Fibroblast of skin of right quadriceps (primary cell): Measurements from ENCODE around the gene ACAD11.

Experiments used
- DNase-seq: peaks from one replicate; pipeline ENCODE4 v3.0.0-alpha.2; 2013

ACAD11 gene

GRCh38 chr3:132549890-132550578, 109.6 kb downstream of the ACAD11 start:
- DNase-seq: peak; percentile 68

GRCh38 chr3:132549169-132549568, 110.4 kb downstream of the ACAD11 start:
- no peak for DNase-seq

GRCh38 chr3:132545471-132545870, 114.1 kb downstream of the ACAD11 start:
- DNase-seq: no peak

GRCh38 chr3:132544130-132544529, 115.5 kb downstream of the ACAD11 start:
- DNase-seq: no peak

- peak; percentile 94 for DNase-seq
These were observed 116.4 kb downstream of the ACAD11 start for GRCh38 chr3:132543011-132543739.

- no peak for DNase-seq
These were observed 117.0 kb downstream of the ACAD11 start for GRCh38 chr3:132542577-132542976.

GRCh38 chr3:132539681-132540080, 119.9 kb downstream of the ACAD11 start:
- no peak for DNase-seq

- no peak for DNase-seq
These were observed 121.5 kb downstream of the ACAD11 start for GRCh38 chr3:132538072-132538471.

- no peak for DNase-seq
These were observed 122.3 kb downstream of the ACAD11 start for GRCh38 chr3:132537297-132537696.

- DNase-seq: peak; percentile 20
These were observed 123.0 kb downstream of the ACAD11 start for GRCh38 chr3:132536442-132537153.

GRCh38 chr3:132535575-132536441, 123.8 kb downstream of the ACAD11 start:
- peak; percentile 81 for DNase-seq

- no peak for DNase-seq
These were observed 129.0 kb downstream of the ACAD11 start for GRCh38 chr3:132530624-132531023.

GRCh38 chr3:132522353-132522752, 137.3 kb downstream of the ACAD11 start:
- DNase-seq: no peak

GRCh38 chr3:132521901-132522300, 137.7 kb downstream of the ACAD11 start:
- no peak for DNase-seq

GRCh38 chr3:132519914-132520313, 139.7 kb downstream of the ACAD11 start:
- no peak for DNase-seq

GRCh38 chr3:132517311-132517710, 142.3 kb downstream of the ACAD11 start:
- no peak for DNase-seq

GRCh38 chr3:132513057-132513456, 146.6 kb downstream of the ACAD11 start:
- no peak for DNase-seq

- no peak for DNase-seq
These were observed 150.1 kb downstream of the ACAD11 start for GRCh38 chr3:132509506-132509905.

- DNase-seq: no peak
These were observed 150.5 kb downstream of the ACAD11 start for GRCh38 chr3:132509096-132509495.
